Measurements from ENCODE around the gene UBXN11. TPM values are rescaled to one million over a fixed set of nuclear protein-coding genes. Genes with fewer than 3 reads are reported as not detected.

The UBXN11 gene
- total and polyA plus RNA-seq, 9 donors: 3.6 to 37.0 (median 26.0) TPM

- Histone ChIP-seq H3K27me3 (no peaks in the 10 kb centered on the region), H3K36me3 (no peaks in the 10 kb centered on the region), H3K27ac (no peak overlapping the region), H3K9me3 (no peaks in the 10 kb centered on the region), H3K4me3 (no peak overlapping the region), H3K4me1 (ENCODE audit: insufficient read depth) (no peaks in the 10 kb centered on the region)
- no peak for DNase-seq
- intact Hi-C loops (cut with DNase I): no loop called here
- TF ChIP-seq CTCF (IDR thresholded peaks at IDR 0.05) (no peak), EP300 (IDR thresholded peaks at IDR 0.05) (no peak), POLR2A (IDR thresholded peaks at IDR 0.05) (no peak)
- WGBS, 3 donors: 71 to 81% (median 77%) methylated on average over 10 of the region's 10 CpGs
These were observed 40.0 kb upstream of the UBXN11 start for GRCh38 chr1:26346274-26347033.

- Histone ChIP-seq H3K36me3 (no peaks in the 10 kb centered on the region), H3K4me1 (ENCODE audit: insufficient read depth) (no peaks in the 10 kb centered on the region), H3K27me3 (no peaks in the 10 kb centered on the region), H3K4me3 (no peak overlapping the region), H3K27ac (no peak overlapping the region), H3K9me3 (no peaks in the 10 kb centered on the region)
- no peak for DNase-seq
- intact Hi-C loops (cut with DNase I): no loop called here
- no peak for TF ChIP-seq EP300 (IDR thresholded peaks at IDR 0.05)
- TF ChIP-seq POLR2A (IDR thresholded peaks at IDR 0.05): no peak
- TF ChIP-seq CTCF (IDR thresholded peaks at IDR 0.05): no peak
- 72 to 100% (median 72%) methylated on average over 1 to 15 of the region's 15 CpGs for WGBS, 3 donors
These were observed 39.3 kb upstream of the UBXN11 start for GRCh38 chr1:26345718-26346117.

GRCh38 chr1:26344147-26344920 is 37.9 kb upstream of the UBXN11 start:
- TF ChIP-seq POLR2A (IDR thresholded peaks at IDR 0.05) (no peak), EP300 (IDR thresholded peaks at IDR 0.05) (no peak), CTCF (IDR thresholded peaks at IDR 0.05) (no peak)
- Histone ChIP-seq H3K36me3 (no peaks in the 10 kb centered on the region), H3K4me1 (ENCODE audit: insufficient read depth) (no peaks in the 10 kb centered on the region), H3K27ac (no peak overlapping the region), H3K4me3 (no peak overlapping the region), H3K27me3 (no peaks in the 10 kb centered on the region), H3K9me3 (no peaks in the 10 kb centered on the region)
- DNase-seq: no peak
- intact Hi-C loops (cut with DNase I): no loop called here
- 85 to 87% (median 86%) methylated on average over 15 of the region's 15 CpGs for WGBS, 3 donors

- Histone ChIP-seq H3K9me3 (no peaks in the 10 kb centered on the region), H3K4me1 (ENCODE audit: insufficient read depth) (peaks cover 6% of the 10 kb centered on the region), H3K4me3 (no peak overlapping the region), H3K27me3 (no peaks in the 10 kb centered on the region), H3K36me3 (no peaks in the 10 kb centered on the region), H3K27ac (no peak overlapping the region)
- WGBS, 3 donors: 36 to 54% (median 45%) methylated on average over 4 of the region's 4 CpGs
- TF ChIP-seq CTCF (IDR thresholded peaks at IDR 0.05) (no peak), EP300 (IDR thresholded peaks at IDR 0.05) (no peak), POLR2A (IDR thresholded peaks at IDR 0.05) (no peak)
- intact Hi-C loops (cut with DNase I): no loop called here
- DNase-seq: no peak
These were observed 33.6 kb upstream of the UBXN11 start for GRCh38 chr1:26340047-26340481.
